ENCODE results near the gene CHEK2. TPM values are rescaled to one million over a fixed set of nuclear protein-coding genes. Genes with fewer than 3 reads are reported as not detected.
A peak's percentile ranks its signal among the peaks of the same experiment; 100 is the strongest.

Gene CHEK2
- total RNA-seq, 6 experiments from 2014 or later = 10.2 to 17.7 (median 14.9) TPM

DNA sequence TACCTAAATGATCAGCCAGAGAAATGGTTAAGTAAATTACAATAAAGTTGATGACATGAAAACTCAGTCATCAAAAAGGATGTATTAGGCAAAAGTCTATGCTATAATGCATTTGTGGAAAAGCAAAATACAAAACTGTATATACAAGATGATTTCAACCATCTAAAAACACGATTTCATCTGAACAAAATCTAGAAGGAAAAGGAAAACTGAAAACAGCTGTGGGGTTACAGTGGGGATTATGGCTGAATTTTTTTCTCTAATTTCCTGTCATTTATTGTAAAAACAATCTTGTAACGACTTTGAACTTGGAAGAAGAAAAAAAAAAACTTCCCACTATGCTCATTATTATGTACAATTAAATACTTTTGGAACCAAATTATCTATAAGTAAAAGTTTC, 30.3 kb downstream of the CHEK2 start:
- Mint-ChIP-seq H3K36me3 (ENCODE audit: low read depth) (peaks cover 19% of the 10 kb centered on the region), H3K4me3 (peak overlapping the region; percentile 85), H3K9me3 (no peaks in the 10 kb centered on the region), H3K27me3 (ENCODE audit: insufficient read depth) (no peaks in the 10 kb centered on the region; the same call in none of the 2 replicates), H3K27ac (peak overlapping the region; percentile 94), H3K4me1 (ENCODE audit: low read depth) (peaks cover 62% of the 10 kb centered on the region)
- no peak for DNase-seq
- TF ChIP-seq, protein P1, sequence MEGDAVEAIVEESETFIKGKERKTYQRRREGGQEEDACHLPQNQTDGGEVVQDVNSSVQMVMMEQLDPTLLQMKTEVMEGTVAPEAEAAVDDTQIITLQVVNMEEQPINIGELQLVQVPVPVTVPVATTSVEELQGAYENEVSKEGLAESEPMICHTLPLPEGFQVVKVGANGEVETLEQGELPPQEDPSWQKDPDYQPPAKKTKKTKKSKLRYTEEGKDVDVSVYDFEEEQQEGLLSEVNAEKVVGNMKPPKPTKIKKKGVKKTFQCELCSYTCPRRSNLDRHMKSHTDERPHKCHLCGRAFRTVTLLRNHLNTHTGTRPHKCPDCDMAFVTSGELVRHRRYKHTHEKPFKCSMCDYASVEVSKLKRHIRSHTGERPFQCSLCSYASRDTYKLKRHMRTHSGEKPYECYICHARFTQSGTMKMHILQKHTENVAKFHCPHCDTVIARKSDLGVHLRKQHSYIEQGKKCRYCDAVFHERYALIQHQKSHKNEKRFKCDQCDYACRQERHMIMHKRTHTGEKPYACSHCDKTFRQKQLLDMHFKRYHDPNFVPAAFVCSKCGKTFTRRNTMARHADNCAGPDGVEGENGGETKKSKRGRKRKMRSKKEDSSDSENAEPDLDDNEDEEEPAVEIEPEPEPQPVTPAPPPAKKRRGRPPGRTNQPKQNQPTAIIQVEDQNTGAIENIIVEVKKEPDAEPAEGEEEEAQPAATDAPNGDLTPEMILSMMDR (IDR thresholded peaks at IDR 0.05) = no peak

DNA sequence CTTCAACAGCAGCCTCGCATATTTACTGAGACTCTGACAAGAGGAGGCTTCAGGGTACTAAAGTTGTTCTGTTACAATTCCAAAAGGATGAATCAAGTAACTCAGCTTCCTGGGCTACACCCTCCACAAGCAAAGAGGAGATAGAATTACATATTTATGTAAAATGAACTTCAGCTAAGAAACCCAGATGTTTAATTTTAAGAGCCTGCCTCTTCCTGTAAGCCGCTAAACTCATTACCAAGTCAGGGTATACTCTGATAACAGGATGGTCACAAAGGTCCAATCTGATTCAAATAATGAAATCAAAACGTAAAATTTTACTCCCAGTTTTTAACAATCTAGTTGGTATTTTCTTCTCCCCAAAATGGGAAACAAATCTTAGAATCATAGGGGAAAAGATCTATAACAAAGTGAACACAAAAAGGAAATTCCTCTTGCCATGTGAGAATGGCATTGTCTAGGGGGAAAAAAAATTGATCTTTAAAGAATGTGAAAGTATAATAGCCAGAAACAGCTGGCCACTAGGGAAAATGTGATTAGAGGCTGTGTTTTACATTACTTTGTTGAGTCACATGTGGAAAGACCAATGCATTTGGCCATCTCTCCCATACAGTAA, 30.9 kb downstream of the CHEK2 start:
- H3K4me3 Mint-ChIP-seq = peak overlapping the region; percentile 85
- peak overlapping the region; percentile 94 for H3K27ac Mint-ChIP-seq
- TF ChIP-seq, protein P1 (IDR thresholded peaks at IDR 0.05) = no peak
- DNase-seq = peak; percentile 69
- H3K9me3 Mint-ChIP-seq = no peaks in the 10 kb centered on the region
- H3K27me3 Mint-ChIP-seq (ENCODE audit: insufficient read depth) = no peaks in the 10 kb centered on the region; the same call in none of the 2 replicates
- H3K36me3 Mint-ChIP-seq (ENCODE audit: low read depth) = peaks cover 19% of the 10 kb centered on the region
- H3K4me1 Mint-ChIP-seq (ENCODE audit: low read depth) = peaks cover 58% of the 10 kb centered on the region

DNA sequence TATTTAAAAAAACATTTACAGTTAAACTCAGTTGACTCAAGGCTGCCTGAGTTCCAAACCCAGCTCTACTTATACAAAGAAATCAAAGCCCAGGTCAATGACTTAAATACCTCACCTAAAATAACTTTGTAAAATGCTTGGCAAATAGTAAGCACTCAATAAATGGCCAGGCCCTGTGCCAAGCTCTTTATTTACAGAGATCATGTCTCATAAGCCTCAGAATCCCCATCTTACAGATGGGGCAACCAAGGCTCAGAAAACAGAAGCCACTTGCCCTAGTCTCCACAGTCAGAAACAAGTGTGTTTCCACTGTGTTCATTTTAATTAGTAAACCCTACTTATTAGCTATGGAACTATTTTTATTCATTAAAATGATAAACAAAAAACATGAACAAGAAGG, 31.5 kb downstream of the CHEK2 start:
- H3K27me3 Mint-ChIP-seq (ENCODE audit: insufficient read depth) = no peaks in the 10 kb centered on the region; the same call in none of the 2 replicates
- no peaks in the 10 kb centered on the region for H3K9me3 Mint-ChIP-seq
- H3K4me3 Mint-ChIP-seq = peak overlapping the region; percentile 85
- DNase-seq = peak; percentile 10
- TF ChIP-seq, protein P1 (IDR thresholded peaks at IDR 0.05) = no peak
- H3K27ac Mint-ChIP-seq = peak overlapping the region; percentile 94
- H3K36me3 Mint-ChIP-seq (ENCODE audit: low read depth) = peaks cover 19% of the 10 kb centered on the region
- H3K4me1 Mint-ChIP-seq (ENCODE audit: low read depth) = peaks cover 53% of the 10 kb centered on the region

DNA sequence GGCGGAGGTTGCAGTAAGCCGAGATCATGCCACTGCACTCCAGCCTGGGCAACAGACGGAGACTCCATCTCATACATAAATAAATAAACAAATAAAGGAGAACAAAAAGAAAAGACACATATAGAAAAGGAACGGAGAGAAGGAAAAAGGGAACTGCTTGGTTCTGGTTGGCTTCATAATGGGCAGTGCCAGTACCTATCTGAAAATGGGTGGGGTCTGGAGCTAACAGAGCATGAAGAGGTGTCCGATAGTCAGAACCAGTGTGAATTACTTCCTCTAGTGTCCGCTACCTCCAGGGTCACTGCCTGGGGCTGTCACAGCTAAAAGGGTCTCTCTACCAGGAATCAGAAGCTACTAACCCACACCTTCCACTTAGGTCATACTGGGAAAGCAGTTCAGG, 34.8 kb downstream of the CHEK2 start:
- H3K4me3 Mint-ChIP-seq = no peak overlapping the region
- no peak overlapping the region for H3K27ac Mint-ChIP-seq
- peaks cover 18% of the 10 kb centered on the region for H3K36me3 Mint-ChIP-seq (ENCODE audit: low read depth)
- TF ChIP-seq, protein P1 (IDR thresholded peaks at IDR 0.05) = no peak
- H3K9me3 Mint-ChIP-seq = no peaks in the 10 kb centered on the region
- DNase-seq = no peak
- H3K27me3 Mint-ChIP-seq (ENCODE audit: insufficient read depth) = no peaks in the 10 kb centered on the region; the same call in 1 of the 2 replicates
- peaks cover 27% of the 10 kb centered on the region for H3K4me1 Mint-ChIP-seq (ENCODE audit: low read depth)

DNA sequence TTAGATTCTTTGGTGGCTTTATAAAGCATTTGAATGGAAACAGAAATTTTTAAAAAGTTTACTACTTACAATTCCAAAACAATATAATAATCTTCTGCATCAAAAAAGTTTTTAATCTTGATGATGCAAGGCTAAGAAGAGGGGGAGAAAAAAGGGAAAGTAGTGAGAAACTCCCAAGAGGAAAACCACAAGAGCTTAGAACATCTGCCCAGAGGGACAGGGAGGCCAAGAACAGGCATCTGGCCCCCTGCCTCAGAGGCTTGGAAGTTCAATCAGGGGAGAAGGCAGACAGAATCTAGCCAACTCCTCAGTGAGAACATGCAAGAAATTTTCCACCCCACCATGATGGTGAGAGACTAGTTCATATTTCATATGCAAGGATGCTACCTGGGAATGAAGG, 38.2 kb downstream of the CHEK2 start:
- TF ChIP-seq, protein P1 (IDR thresholded peaks at IDR 0.05) = no peak
- Mint-ChIP-seq H3K27ac (no peak overlapping the region), H3K4me1 (ENCODE audit: low read depth) (no peaks in the 10 kb centered on the region), H3K4me3 (no peak overlapping the region), H3K27me3 (ENCODE audit: insufficient read depth) (no peaks in the 10 kb centered on the region; the same call in none of the 2 replicates), H3K36me3 (ENCODE audit: low read depth) (peaks cover 13% of the 10 kb centered on the region; the same call in 1 of the 2 replicates), H3K9me3 (no peaks in the 10 kb centered on the region)
- no peak for DNase-seq

Measured in HFFc6 (cell line).